WTC11 (cell line): ENCODE results near the gene CDH18. TPM values are rescaled to one million over a fixed set of nuclear protein-coding genes. Genes with fewer than 3 reads are reported as not detected.

Experiments used
- ATAC-seq: fragments of 200-7000 bp; cut with Tn5 transposase; 2 replicates; pipeline ENCODE4 v1.10.0; 2021; ENCODE audit warnings: mild to moderate bottlenecking, moderate library complexity
- CTCF ChIA-PET: fragments of 300-600 bp; sonication (Branson Sonifier 250); formaldehyde crosslinking; loops from one replicate; lab custom pipeline; 2021; ENCODE audit warnings: antibody characterized with exemption; lab: Charles Lee
- POLR2A ChIA-PET: fragments of 350-600 bp; sonication (Branson Sonifier 250); formaldehyde crosslinking; loops from one replicate; lab custom pipeline; 2021; ENCODE audit warnings: antibody characterized with exemption; lab: Charles Lee
- DNase-seq: peaks from one replicate; pipeline ENCODE4 v3.0.0; 2021; ENCODE audit warnings: low spot score
- H3K27ac Mint-ChIP-seq: 2 replicates; pipeline ENCODE4 v1.8.0; 2021; ENCODE audit warnings: mixed read lengths
- H3K27me3 Mint-ChIP-seq: 2 replicates; pipeline ENCODE4 v1.8.0; 2021; ENCODE audit warnings: low read depth, mild to moderate bottlenecking, moderate library complexity, mixed read lengths
- H3K36me3 Mint-ChIP-seq: 2 replicates; pipeline ENCODE4 v1.8.0; 2021; ENCODE audit warnings: mixed read lengths
- H3K4me1 Mint-ChIP-seq: 2 replicates; pipeline ENCODE4 v1.8.0; 2022; ENCODE audit warnings: mixed read lengths
- H3K4me3 Mint-ChIP-seq: 2 replicates; pipeline ENCODE4 v1.8.0; 2021; ENCODE audit warnings: mild to moderate bottlenecking, moderate library complexity, mixed read lengths
- H3K9me3 Mint-ChIP-seq: 2 replicates; pipeline ENCODE4 v1.8.0; 2021; ENCODE audit warnings: mixed read lengths
- AR ChIP-seq: fragments of 250-450 bp; sonication (Bioruptor Pico); IDR thresholded peaks from 2 replicates; pipeline ENCODE4 v1.9.0; 2021; ENCODE audit warnings: mild to moderate bottlenecking
- ATF1 ChIP-seq: sonication (generic); formaldehyde crosslinking; IDR thresholded peaks from 2 replicates; pipeline ENCODE4 v1.8.1; 2023; ENCODE audit warnings: mild to moderate bottlenecking, moderate library complexity, missing genetic modification reagents
- E2F4 ChIP-seq: sonication (generic); formaldehyde crosslinking; IDR thresholded peaks from 2 replicates; pipeline ENCODE4 v1.8.1; 2022; ENCODE audit warnings: low read depth, mild to moderate bottlenecking, moderate library complexity, missing genetic modification reagents, borderline replicate concordance
- ETV6 ChIP-seq: sonication (generic); formaldehyde crosslinking; IDR thresholded peaks from 2 replicates; pipeline ENCODE4 v1.8.1; 2022; ENCODE audit warnings: mild to moderate bottlenecking, missing genetic modification reagents
- FOXP1 ChIP-seq: sonication (generic); formaldehyde crosslinking; IDR thresholded peaks from 2 replicates; pipeline ENCODE4 v1.8.0; 2022; ENCODE audit warnings: missing genetic modification reagents, mild to moderate bottlenecking, moderate library complexity, borderline replicate concordance
- JAZF1 ChIP-seq: fragments of 250-450 bp; sonication (Bioruptor Pico); IDR thresholded peaks from 2 replicates; pipeline ENCODE4 v1.9.0; 2021; ENCODE audit warnings: moderate library complexity, mild to moderate bottlenecking, inconsistent platforms
- MXD4 ChIP-seq: fragments of 250-450 bp; sonication (Bioruptor Pico); IDR thresholded peaks from 2 replicates; pipeline ENCODE4 v1.8.0; 2021; ENCODE audit warnings: mild to moderate bottlenecking, moderate library complexity, borderline replicate concordance
- OVOL2 ChIP-seq: fragments of 250-450 bp; sonication (Bioruptor Pico); IDR thresholded peaks from 2 replicates; pipeline ENCODE4 v1.9.0; 2021; ENCODE audit warnings: mild to moderate bottlenecking, borderline replicate concordance
- SMAD3 ChIP-seq: sonication (generic); formaldehyde crosslinking; IDR thresholded peaks from 2 replicates; pipeline ENCODE4 v1.8.0; 2022; ENCODE audit warnings: missing genetic modification reagents, mild to moderate bottlenecking, borderline replicate concordance
- TEAD4 ChIP-seq: sonication (generic); formaldehyde crosslinking; IDR thresholded peaks from 2 replicates; pipeline ENCODE4 v1.8.0; 2022; ENCODE audit warnings: mild to moderate bottlenecking, missing genetic modification reagents
- total RNA-seq: library from RNA; stranded (reverse); gene quantifications from 3 replicates; pipeline ENCODE4 v1.2.3, GENCODE V29; 2021
- TF ChIP-seq, protein P1 (sequence below): fragments of 250-450 bp; sonication (Bioruptor Pico); IDR thresholded peaks from 2 replicates; pipeline ENCODE4 v1.8.0; 2021; ENCODE audit warnings: mild to moderate bottlenecking
- TF ChIP-seq, protein P2 (sequence below): fragments of 250-450 bp; sonication (Bioruptor Pico); conservative IDR thresholded peaks from 2 replicates; pipeline ENCODE4 v1.9.0; 2021; ENCODE audit warnings: mild to moderate bottlenecking
- TF ChIP-seq, protein P3 (sequence below): sonication (generic); formaldehyde crosslinking; IDR thresholded peaks from 2 replicates; pipeline ENCODE4 v1.8.1; 2022; ENCODE audit warnings: mild to moderate bottlenecking, missing genetic modification reagents, moderate library complexity, borderline replicate concordance
- TF ChIP-seq, protein P4 (sequence below): sonication (generic); formaldehyde crosslinking; IDR thresholded peaks from 2 replicates; pipeline ENCODE4 v1.8.0; 2022; ENCODE audit warnings: mild to moderate bottlenecking, missing genetic modification reagents
- TF ChIP-seq, protein P5 (sequence below): sonication (generic); formaldehyde crosslinking; conservative IDR thresholded peaks from 2 replicates; pipeline ENCODE4 v1.8.1; 2022; ENCODE audit warnings: mild to moderate bottlenecking, missing genetic modification reagents
- TF ChIP-seq, protein P6 (sequence below): sonication (generic); formaldehyde crosslinking; IDR thresholded peaks from 2 replicates; pipeline ENCODE4 v1.8.1; 2023; ENCODE audit warnings: mild to moderate bottlenecking, moderate library complexity, missing genetic modification reagents

CDH18 gene
- total RNA-seq, 1 experiment from 2014 or later: 0.24 TPM

GRCh38 chr5:19655627-19656026, 332.4 kb downstream of the CDH18 start (continued):
- TF ChIP-seq, protein P1, sequence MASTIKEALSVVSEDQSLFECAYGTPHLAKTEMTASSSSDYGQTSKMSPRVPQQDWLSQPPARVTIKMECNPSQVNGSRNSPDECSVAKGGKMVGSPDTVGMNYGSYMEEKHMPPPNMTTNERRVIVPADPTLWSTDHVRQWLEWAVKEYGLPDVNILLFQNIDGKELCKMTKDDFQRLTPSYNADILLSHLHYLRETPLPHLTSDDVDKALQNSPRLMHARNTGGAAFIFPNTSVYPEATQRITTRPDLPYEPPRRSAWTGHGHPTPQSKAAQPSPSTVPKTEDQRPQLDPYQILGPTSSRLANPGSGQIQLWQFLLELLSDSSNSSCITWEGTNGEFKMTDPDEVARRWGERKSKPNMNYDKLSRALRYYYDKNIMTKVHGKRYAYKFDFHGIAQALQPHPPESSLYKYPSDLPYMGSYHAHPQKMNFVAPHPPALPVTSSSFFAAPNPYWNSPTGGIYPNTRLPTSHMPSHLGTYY: no peak
- TF ChIP-seq, protein P2, sequence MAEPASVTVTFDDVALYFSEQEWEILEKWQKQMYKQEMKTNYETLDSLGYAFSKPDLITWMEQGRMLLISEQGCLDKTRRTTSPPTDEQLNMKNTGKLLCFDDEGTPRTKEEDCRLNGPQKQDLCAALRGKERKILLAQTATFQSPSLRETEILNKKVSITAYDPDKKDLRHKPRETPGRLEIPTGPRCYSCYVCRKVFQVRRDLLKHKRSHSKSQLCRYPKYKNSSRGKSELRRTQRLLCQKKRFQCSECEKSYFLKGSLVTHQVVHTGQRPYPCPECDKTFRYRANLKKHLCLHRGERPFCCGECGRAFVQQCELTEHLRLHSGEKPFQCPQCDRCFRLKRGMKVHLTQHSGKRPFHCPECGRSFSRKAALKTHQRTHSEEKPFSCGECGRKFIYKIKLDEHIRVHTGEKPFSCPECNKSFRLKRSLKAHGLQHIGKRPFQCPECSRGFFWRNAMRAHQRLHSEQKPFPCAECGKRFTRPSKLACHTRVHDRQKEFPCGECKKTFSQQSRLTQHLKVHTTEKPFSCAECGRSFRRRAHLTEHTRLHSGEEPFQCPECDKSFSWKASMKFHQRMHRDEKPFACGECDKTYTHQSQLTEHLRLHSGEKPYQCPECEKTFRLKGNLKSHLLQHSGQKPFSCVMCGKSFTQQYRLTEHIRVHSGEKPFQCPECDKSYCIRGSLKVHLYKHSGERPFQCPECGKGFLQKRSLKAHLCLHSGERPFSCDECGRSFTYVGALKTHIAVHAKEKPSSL (CRISPR knock-in tag): no peak

- no peak for DNase-seq
- Mint-ChIP-seq H3K4me3 (no peak overlapping the region), H3K27ac (peak overlapping the region; percentile 66; the same call in 1 of the 2 replicates), H3K27me3 (no peaks in the 10 kb centered on the region), H3K9me3 (no peaks in the 10 kb centered on the region), H3K36me3 (no peaks in the 10 kb centered on the region), H3K4me1 (peaks cover 9% of the 10 kb centered on the region)
- CTCF ChIA-PET: interaction anchor here (0.6 to 0.7 kb wide), 2 partner anchors 43 to 61 kb away, joined by 3 to 5 read pairs; no protein-coding TSS in a partner anchor
- POLR2A ChIA-PET: no interaction called here
- TF ChIP-seq, protein P3, sequence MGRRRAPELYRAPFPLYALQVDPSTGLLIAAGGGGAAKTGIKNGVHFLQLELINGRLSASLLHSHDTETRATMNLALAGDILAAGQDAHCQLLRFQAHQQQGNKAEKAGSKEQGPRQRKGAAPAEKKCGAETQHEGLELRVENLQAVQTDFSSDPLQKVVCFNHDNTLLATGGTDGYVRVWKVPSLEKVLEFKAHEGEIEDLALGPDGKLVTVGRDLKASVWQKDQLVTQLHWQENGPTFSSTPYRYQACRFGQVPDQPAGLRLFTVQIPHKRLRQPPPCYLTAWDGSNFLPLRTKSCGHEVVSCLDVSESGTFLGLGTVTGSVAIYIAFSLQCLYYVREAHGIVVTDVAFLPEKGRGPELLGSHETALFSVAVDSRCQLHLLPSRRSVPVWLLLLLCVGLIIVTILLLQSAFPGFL (CRISPR knock-in tag): no peak
- TF ChIP-seq ETV6 (CRISPR knock-in tag): no peak
- TF ChIP-seq, protein P4, sequence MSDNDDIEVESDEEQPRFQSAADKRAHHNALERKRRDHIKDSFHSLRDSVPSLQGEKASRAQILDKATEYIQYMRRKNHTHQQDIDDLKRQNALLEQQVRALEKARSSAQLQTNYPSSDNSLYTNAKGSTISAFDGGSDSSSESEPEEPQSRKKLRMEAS: no peak
- TF ChIP-seq E2F4: no peak
- TF ChIP-seq SMAD3 (CRISPR knock-in tag): no peak
- TF ChIP-seq, protein P5, sequence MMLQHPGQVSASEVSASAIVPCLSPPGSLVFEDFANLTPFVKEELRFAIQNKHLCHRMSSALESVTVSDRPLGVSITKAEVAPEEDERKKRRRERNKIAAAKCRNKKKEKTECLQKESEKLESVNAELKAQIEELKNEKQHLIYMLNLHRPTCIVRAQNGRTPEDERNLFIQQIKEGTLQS (CRISPR knock-in tag): no peak
- no peak for TF ChIP-seq OVOL2 (CRISPR knock-in tag)
- peak; percentile 22; the same call in 1 of the 2 replicates for ATAC-seq
Observed at GRCh38 chr5:19638461-19638860, 349.5 kb downstream of the CDH18 start.

- no peak for TF ChIP-seq MXD4
- TF ChIP-seq JAZF1 (CRISPR knock-in tag): no peak
- TF ChIP-seq, protein P6, sequence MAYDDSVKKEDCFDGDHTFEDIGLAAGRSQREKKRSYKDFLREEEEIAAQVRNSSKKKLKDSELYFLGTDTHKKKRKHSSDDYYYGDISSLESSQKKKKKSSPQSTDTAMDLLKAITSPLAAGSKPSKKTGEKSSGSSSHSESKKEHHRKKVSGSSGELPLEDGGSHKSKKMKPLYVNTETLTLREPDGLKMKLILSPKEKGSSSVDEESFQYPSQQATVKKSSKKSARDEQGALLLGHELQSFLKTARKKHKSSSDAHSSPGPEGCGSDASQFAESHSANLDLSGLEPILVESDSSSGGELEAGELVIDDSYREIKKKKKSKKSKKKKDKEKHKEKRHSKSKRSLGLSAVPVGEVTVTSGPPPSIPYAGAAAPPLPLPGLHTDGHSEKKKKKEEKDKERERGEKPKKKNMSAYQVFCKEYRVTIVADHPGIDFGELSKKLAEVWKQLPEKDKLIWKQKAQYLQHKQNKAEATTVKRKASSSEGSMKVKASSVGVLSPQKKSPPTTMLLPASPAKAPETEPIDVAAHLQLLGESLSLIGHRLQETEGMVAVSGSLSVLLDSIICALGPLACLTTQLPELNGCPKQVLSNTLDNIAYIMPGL (CRISPR knock-in tag): no peak
- no peak for TF ChIP-seq AR (CRISPR knock-in tag)
- TF ChIP-seq ATF1 (CRISPR knock-in tag): no peak
- no peak for TF ChIP-seq TEAD4 (CRISPR knock-in tag)
- TF ChIP-seq, protein P1: no peak
- no peak for TF ChIP-seq FOXP1 (CRISPR knock-in tag)
- POLR2A ChIA-PET: no interaction called here
Observed at GRCh38 chr5:19630876-19631275, 357.1 kb downstream of the CDH18 start.

More at GRCh38 chr5:19630876-19631275, 357.1 kb downstream of the CDH18 start:
- ATAC-seq (no peak), DNase-seq (no peak)
- Mint-ChIP-seq H3K9me3 (no peaks in the 10 kb centered on the region), H3K36me3 (no peaks in the 10 kb centered on the region), H3K4me1 (no peaks in the 10 kb centered on the region), H3K27me3 (no peaks in the 10 kb centered on the region; the same call in 1 of the 2 replicates), H3K27ac (no peak overlapping the region), H3K4me3 (no peak overlapping the region)
- CTCF ChIA-PET: no interaction called here
